HEK293T (cell line): ENCODE results near the gene WDR37.

Source experiments
- ELF4 ChIP-seq: fragments of 450-650 bp; IDR thresholded peaks from 2 replicates; pipeline ENCODE4 v1.6.1; 2017; ENCODE audit warnings: antibody characterized with exemption
- FOXA1 ChIP-seq: fragments of 450-650 bp; IDR thresholded peaks from 2 replicates; pipeline ENCODE4 v1.6.1; 2016; ENCODE audit warnings: mild to moderate bottlenecking
- TARDBP ChIP-seq: fragments of 450-650 bp; IDR thresholded peaks from 2 replicates; pipeline ENCODE4 v1.6.1; 2016

DNA sequence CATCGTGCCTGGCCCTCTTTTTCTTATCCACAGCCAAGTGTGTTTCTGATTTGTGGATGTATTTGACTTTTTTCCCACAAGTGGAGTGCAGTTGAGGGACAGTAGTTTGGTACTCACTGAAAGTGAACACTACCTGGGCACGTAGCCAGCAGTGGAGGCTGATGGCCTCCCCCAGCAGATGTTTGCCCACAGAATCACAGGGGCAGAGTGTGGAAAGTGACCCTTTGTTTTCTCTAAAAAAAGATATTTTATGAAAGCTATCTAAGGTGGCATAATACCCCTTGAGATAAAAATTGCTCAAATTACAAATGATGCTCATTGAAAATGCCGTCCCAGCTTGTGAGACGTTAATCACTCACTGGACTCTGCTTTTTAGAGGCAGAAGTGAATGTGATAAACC is 29.1 kb downstream of the WDR37 start:
- TF ChIP-seq FOXA1, result no peak
- no peak for TF ChIP-seq ELF4
- TF ChIP-seq TARDBP, result no peak
